NCI-H187 treated with DMSO at 0.1 percent for 48 hours (cell line): ENCODE measurements around the gene TRABD2B.

Experiments
- DNase-seq: peaks from one replicate; lab custom pipeline; 2025; lab: John Stamatoyannopoulos, UW

The TRABD2B gene

GRCh38 chr1:47997289-47998200, at the start of gene TRABD2B:
Gene TRABD2B, minus strand, starts transcription at chr1:47997385.
- no peak for DNase-seq

GRCh38 chr1:48044311-48044710, 47.1 kb upstream of the TRABD2B start:
- no peak for DNase-seq

DNA sequence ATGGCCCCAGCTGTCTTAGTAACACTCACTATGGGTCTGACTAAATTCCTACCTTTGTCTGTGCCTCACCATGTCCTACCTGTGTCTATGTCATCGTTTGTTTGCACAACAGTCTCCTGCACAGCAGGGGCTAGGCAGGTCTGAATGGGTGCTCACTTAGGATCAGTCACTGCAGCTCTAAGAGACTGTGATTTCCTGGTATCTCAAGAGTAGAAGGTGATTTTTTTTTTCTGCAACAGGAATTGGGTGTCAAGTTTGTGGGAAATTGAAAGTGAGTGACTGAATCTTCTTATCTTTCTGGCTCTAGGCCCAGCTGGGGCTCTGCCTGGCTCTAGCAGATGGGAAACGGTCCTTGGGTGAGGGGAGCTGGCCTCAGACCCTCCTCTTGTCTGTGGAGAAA, 46.4 kb upstream of the TRABD2B start:
- DNase-seq = peak; percentile 96

DNA sequence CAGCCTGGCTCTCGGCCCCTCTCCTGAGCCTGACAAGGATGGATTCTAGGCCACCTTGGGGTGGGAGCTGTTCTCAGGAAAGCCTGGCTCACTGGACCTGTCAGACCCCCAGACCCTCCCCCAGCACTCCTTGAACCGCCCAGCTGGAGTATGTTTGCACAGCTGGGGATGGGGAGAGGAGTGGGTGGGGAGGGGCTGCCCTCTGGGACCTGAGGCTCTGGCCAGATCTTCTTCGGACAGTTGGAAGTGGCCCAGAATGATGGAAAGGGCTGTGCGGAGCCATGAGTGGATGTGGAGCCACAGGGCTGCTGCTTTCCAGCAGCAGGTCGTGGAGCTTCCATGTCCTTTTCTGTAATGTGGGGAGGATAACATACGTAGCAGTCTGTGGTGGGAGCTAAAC, 43.0 kb upstream of the TRABD2B start:
- no peak for DNase-seq

GRCh38 chr1:48039088-48040054, 42.2 kb upstream of the TRABD2B start:
- DNase-seq = no peak

- no peak for DNase-seq
Measured at GRCh38 chr1:48038270-48038767, 41.1 kb upstream of the TRABD2B start.

DNA sequence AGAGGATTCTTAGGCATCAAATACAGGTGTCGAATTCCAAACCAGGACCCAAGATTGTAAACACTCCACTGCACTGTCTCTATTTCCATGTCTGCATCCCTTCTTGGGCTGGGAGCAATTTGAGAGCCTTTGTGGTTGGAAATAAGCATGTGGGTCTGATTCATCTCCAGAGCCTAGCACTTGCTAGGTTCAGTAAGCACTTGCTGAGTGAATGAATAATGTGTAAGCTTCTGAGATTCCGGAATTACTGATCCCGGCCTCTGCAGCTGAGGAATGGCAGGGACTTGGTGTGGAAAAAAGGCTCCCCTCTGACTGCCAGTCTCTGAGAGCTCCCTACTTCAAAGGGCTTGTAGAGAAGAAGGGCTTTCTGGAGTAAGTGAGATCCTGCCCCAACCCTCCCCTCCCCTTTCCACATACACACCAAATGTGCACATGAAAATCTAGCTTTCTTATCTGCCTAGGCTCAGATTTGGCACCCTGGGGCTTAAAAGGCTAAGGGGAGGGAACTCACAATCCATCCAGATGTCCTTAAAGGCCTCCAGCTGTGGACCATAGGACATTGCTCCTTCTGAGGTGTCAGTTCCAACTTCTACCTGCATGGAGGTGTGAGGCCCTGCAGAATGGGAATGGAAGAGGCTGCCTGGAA, 39.6 kb upstream of the TRABD2B start:
- DNase-seq = no peak

- DNase-seq = no peak
Measured at GRCh38 chr1:48035371-48036141, 38.4 kb upstream of the TRABD2B start.

DNA sequence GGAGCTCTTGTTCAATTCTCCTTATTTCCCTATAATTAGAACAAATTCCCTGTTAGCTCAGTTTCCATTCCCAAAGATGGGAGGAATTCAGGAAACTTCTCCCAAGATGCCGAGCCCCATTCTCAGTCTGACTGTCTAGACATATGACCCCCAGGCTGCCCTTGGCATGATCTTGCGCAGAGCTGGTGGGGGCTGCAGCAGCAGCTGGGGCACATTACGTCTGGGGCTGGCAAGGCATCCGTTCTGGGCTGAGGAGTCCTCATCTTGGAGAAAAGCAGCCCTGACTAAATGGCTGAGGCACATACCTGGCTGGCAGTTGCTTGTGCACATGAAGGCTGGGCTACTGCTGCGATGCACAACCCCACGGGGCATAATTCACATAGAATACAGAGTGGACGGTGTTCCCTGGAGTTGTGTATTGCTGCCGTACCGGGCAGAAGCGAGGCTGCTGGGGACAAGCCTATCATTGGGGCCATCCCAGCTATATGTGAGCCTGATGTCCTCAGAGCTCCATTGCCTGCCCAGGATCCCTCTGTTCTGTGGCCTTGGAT, 36.4 kb upstream of the TRABD2B start:
- DNase-seq = no peak

DNA sequence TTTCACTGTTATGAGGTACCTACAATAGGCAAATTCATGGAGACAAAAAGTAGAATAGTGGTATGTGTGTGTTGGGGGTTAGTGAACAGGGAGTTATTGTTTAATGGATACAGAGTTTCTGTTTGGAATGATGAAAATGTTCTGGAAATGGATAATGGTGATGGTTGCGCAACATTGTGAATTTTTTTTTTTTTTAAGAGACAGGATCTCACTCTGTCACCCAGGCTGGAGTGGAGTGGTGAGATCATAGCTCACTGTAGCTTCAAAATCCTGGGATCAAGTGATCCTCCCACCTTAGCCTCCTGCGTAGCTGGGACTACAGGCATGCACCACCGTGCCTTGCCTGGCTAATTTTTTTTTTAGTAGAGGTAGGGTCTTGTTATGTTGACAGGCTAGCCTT, 34.5 kb upstream of the TRABD2B start:
- no peak for DNase-seq

DNA sequence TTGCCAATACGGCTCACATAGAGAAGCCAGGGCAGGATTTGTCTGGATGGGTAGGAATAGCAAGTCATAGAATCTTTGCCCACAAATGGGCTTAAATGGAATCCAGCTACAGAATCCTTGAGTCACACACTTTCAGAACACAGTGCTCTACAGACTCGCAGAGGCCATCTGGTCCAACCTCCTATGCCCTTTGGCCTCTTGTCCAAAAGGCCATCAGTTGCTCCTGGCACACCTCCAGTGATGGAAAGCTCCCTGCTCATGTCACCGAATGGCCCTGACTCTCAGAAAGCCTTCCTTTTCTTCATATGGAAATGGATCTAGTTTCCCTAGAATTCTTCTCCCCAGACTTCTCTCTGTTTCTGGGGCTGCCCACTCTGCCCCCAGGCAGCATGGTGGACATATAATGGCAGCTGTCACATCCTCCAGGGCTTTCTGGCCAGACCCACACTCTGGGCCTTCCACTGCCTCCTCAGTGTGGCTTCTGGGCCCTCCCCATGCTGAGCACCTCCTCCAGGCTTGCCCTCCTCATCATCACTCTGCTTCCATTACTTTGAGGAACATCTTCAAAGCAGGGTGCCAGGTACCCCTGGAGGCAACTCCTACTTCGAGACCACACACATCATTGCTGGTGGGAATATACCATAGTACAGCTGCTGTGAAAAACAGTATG, 33.6 kb upstream of the TRABD2B start:
- no peak for DNase-seq

- no peak for DNase-seq
Measured at GRCh38 chr1:48030211-48030610, 33.0 kb upstream of the TRABD2B start.

- no peak for DNase-seq
Measured at GRCh38 chr1:48028218-48029069, 31.3 kb upstream of the TRABD2B start.

DNA sequence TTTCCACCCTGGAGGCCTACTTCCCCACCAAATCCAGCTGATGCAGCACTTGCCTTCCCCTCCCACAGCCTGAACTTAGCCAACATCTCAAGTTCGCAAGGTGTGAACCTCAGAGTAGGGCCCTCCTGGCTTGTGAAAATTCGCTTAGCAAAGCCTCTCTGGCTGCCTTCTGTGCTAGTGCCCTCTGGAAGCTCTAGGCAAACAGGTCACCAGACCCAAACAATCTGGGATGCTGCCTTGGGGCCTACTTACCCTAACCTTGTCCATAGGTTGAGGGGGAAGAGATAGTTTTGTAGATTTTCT, 30.3 kb upstream of the TRABD2B start:
- no peak for DNase-seq

DNA sequence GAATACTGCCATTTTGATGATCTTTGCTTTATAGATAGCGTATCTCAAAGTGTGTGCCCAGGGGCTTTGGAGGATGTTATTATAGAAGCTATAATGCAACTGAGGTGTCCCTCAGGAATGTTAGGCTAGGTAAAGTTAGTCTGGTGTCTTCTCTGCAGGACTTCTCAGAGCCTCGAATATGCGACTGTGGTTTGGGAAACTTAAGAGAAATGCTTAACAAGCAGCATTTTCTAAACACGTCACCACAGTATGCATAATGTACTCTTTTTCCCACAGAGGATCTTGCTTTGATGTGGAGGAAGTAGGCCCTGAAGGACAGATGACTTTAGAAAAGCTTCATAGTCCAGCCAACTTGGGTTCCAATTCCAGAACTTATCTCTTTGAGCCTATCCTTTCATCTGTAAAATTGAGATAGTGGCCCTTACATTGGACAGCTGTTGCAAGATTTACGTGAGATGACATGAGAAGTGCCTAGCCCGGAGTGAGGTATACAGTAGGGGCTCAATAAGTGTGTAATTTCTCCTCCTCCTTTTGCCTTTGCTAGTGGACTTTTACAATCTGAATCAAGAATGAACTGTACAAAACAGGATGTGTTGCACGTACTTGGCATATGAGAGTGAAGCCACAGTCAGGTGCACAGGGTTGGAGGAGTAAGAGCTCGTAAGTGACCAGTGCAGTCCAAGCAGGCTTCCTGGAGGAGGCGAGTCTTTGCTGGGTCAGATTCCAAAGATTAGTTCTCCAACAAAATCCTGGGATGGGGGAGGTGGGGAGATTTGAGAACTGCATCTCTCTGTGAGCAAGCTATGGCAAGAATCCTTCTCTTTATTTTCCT, 29.7 kb upstream of the TRABD2B start:
- DNase-seq = no peak

GRCh38 chr1:48026275-48026674, 29.1 kb upstream of the TRABD2B start:
- no peak for DNase-seq

GRCh38 chr1:48025076-48025475, 27.9 kb upstream of the TRABD2B start:
- no peak for DNase-seq

DNA sequence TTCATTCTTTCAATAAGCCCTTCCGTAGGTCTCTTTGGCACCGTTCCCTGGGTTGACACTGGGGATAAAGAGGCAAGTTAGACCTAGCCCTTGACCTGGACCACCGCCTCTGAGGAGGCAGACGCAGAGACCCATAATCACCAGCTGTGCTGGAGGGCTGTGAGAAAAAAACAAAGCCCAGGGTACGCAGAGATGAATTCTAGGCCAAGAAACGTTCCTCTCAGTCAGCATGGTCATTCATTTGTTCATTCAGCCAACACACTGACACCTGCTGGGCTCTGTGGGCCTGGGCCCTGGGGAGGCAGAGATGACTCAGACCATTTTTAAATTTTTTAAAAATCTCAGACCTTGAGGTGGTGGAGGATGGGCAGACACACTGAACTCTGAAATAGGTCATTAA, 26.3 kb upstream of the TRABD2B start:
- no peak for DNase-seq

DNA sequence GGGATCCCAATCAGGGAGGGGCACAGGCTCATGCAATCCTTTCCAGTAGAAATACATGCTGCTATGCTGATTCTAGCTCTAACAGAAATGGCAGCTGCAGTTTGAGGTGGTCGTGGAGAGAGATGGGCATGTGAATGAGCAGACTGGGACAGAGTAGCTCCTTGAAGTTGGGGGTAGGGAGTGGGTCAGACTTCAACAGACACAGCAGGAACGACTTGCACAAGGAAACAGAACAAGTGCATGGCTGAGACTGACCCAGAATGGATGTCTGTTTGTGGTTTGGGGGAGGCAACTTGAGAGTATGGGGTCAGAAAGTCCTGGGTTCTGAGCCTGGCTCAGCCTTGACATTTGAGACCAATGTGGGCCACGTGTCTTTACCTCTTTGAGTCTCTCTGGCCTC, 25.1 kb upstream of the TRABD2B start:
- no peak for DNase-seq
